Tibial artery (tissue), 4 donors: Measurements from ENCODE around the gene ATAD3A.
"Not testable (repeated sequence)": the region's sequence is repeated elsewhere in the genome, so short reads cannot be mapped to it uniquely, and the experiment has no call there.

Source experiments
- DNase-seq, 2 donors: peaks; one replicate each; pipeline ENCODE4 v3.0.0-alpha.2; 2019
- H3K27ac ChIP-seq, 2 donors: fragments of 200-600 bp; sonication (generic) in 1 of 2; 1 replicate in 1 of 2; 2 replicates in 1 of 2; pipeline ENCODE4 v1.5.1; 2018 to 2019; ENCODE audit warnings: mild to moderate bottlenecking in 1 of 2
- H3K27me3 ChIP-seq, 2 donors: fragments of 200-600 bp; sonication (generic) in 1 of 2; one replicate each; pipeline versions ENCODE4 v1.5.1 to v1.6.0; 2016 to 2019
- H3K36me3 ChIP-seq, 3 donors: fragments of 200-600 bp; sonication (generic) in 2 of 3; one replicate each; pipeline ENCODE4 v1.5.1; 2016 to 2019; ENCODE audit warnings: mild to moderate bottlenecking in 2 of 3
- H3K4me1 ChIP-seq, 4 donors: fragments of 200-600 bp; sonication (generic) in 2 of 4; 1 replicate in 3 of 4; 2 replicates in 1 of 4; pipeline ENCODE4 v1.5.1; 2016 to 2019
- H3K4me3 ChIP-seq, 2 donors: fragments of 200-600 bp; sonication (generic) in 1 of 2; 1 replicate in 1 of 2; 2 replicates in 1 of 2; pipeline ENCODE4 v1.5.1; 2018 to 2019; ENCODE audit warnings: mild to moderate bottlenecking in 2 of 2
- H3K9me3 ChIP-seq, 3 donors: fragments of 200-600 bp; sonication (generic) in 1 of 3; one replicate each; pipeline ENCODE4 v1.5.1; 2016 to 2019
- intact Hi-C: fragments of 100-400 bp; cut with DNase I; formaldehyde crosslinking; loops from one replicate; pipeline ENCODE4 v1.15.0; 2023; ENCODE audit warnings: low total_unique reads
- TF ChIP-seq, protein P1 (sequence below), 2 experiments: fragments of 200-600 bp in 1 of 2; fragments of 450-650 bp in 1 of 2; IDR thresholded peaks; one replicate each; pipeline ENCODE4 v1.5.1; 2017 to 2019; ENCODE audit warnings: antibody characterized with exemption in 2 of 2, mild to moderate bottlenecking in 1 of 2, moderate library complexity in 1 of 2

The ATAD3A gene

DNA sequence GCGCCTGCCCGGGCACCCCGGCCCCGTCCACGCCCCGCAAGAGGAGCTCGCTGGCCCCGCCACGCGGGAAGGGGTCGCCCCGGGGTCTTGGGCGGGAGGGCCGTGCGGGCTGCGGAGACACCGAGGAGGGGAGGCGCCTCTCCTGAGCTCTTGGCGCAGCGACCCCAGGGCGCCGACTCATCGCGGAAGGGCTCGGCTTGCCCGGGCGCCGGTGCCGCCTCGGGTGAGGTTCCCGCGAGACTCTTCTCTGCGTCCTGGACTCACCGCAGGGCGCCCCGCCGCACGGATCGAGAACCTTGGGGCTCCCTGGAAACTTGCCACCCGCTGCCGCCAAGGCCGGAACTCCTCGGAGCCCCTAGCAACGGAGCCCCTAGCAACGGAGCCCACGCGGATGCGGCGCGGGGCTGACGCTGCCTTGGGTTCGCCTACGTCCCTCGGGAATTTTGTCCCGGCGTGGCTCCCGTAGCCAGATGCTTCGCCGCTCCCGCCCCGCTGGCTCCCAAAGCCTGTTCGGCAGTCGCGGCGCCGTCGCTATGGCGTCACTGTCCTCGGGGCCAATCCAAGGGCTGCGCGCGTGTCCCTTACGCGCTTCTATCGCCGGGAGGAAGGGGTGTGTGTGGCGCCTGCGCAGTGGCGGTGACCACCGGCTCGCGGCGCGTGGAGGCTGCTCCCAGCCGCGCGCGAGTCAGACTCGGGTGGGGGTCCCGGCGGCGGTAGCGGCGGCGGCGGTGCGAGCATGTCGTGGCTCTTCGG lies at the start of gene ATAD3A:
ATAD3A (plus strand) TSS at position 630 of the 753 bp plus-strand sequence; CDS start at position 737, 107 bp downstream.
- Histone ChIP-seq H3K36me3 (peaks cover under 1 to 4% (median 2%) of the 10 kb centered on the region in 3 donors), H3K27me3 (no peaks in the 10 kb centered on the region), H3K27ac (peak within 1 kb of the TSS; percentile 90 to 91), H3K4me1 (peaks cover 0 to 15% (median 9%) of the 10 kb centered on the region in 4 donors), H3K4me3 (peak within 1 kb of the TSS; percentile 76 to 78), H3K9me3 (no peaks in the 10 kb centered on the region)
- intact Hi-C loops = no loop called here
- TF ChIP-seq, protein P1, sequence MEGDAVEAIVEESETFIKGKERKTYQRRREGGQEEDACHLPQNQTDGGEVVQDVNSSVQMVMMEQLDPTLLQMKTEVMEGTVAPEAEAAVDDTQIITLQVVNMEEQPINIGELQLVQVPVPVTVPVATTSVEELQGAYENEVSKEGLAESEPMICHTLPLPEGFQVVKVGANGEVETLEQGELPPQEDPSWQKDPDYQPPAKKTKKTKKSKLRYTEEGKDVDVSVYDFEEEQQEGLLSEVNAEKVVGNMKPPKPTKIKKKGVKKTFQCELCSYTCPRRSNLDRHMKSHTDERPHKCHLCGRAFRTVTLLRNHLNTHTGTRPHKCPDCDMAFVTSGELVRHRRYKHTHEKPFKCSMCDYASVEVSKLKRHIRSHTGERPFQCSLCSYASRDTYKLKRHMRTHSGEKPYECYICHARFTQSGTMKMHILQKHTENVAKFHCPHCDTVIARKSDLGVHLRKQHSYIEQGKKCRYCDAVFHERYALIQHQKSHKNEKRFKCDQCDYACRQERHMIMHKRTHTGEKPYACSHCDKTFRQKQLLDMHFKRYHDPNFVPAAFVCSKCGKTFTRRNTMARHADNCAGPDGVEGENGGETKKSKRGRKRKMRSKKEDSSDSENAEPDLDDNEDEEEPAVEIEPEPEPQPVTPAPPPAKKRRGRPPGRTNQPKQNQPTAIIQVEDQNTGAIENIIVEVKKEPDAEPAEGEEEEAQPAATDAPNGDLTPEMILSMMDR (IDR thresholded peaks at IDR 0.05) = no peak
- DNase-seq = peak; percentile 97 to 99

- Histone ChIP-seq H3K27me3 (peaks cover 0 to 31% of the 10 kb centered on the region in 2 donors), H3K9me3 (no peaks in the 10 kb centered on the region), H3K36me3 (no peaks in the 10 kb centered on the region), H3K27ac (no peak overlapping the region), H3K4me1 (no peaks in the 10 kb centered on the region), H3K4me3 (no peak overlapping the region)
- intact Hi-C loops = no loop called here
- DNase-seq = no peak
- TF ChIP-seq, protein P1 (IDR thresholded peaks at IDR 0.05) = no peak
These were observed 49.5 kb upstream of the ATAD3A start for GRCh38 chr1:1462318-1462966.

GRCh38 chr1:1463312-1463711 lies 48.6 kb upstream of the ATAD3A start:
- no peak overlapping the region for H3K27ac ChIP-seq
- intact Hi-C loops = no loop called here

DNA sequence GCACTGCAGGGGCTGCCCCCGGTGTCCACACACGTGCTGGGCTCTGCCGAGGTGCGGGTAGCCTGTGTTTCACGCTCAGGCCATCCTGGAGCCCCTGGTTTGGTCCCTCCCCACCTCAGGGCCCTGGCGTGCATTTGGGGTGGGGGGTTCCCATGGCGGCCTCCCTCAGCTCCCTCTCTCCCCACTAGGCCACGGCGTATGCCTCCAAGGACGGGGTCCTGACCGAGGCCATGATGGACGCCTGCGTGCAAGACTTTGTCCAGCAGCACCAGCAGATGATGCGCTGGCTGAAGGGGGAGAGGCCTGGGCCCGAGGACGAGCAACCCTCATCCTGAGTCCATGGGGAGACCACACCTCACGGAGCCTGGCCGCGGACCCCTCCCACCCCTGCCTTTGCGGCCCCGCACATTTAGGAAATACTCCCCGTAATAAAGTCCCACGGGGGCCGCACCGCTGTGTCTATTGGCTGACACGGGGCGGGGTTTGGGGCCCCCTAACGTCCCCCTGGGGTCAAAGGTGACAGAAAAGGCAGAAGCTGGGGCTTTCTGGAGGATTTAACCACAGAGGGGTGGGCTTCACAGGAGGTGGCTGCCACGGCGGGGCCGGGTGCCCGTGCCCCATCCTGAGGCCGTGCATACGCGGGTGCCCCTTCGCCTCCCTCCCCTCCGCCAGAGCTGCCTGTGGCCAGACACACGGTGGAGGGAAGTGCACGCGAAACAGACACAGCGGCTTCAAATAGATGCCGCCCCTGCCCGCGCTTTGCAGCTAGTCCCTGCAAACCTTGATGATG lies 43.6 kb upstream of the ATAD3A start:
- not testable (repeated sequence) for DNase-seq, H3K27me3 ChIP-seq

More at GRCh38 chr1:1463312-1463711, 48.6 kb upstream of the ATAD3A start:
- Histone ChIP-seq H3K4me3 (no peak overlapping the region), H3K27me3 (peaks cover 0 to 31% of the 10 kb centered on the region in 2 donors), H3K4me1 (no peaks in the 10 kb centered on the region), H3K36me3 (no peaks in the 10 kb centered on the region), H3K9me3 (no peaks in the 10 kb centered on the region)
- TF ChIP-seq, protein P1 (IDR thresholded peaks at IDR 0.05) = no peak
- no peak for DNase-seq

GRCh38 chr1:1470626-1471388 lies 41.2 kb upstream of the ATAD3A start:
- H3K4me1 ChIP-seq = peaks cover 0 to 30% (median 23%) of the 10 kb centered on the region in 4 donors
- H3K27me3 ChIP-seq = no peaks in the 10 kb centered on the region
- peak overlapping the region; percentile 83 to 84 for H3K27ac ChIP-seq
- H3K36me3 ChIP-seq = no peaks in the 10 kb centered on the region
- TF ChIP-seq, protein P1 (IDR thresholded peaks at IDR 0.05) = no peak
- intact Hi-C loops = no loop called here
- no peaks in the 10 kb centered on the region for H3K9me3 ChIP-seq
- no peak for DNase-seq
- H3K4me3 ChIP-seq = peak overlapping the region; percentile 75 to 79

More for the DNA sequence above, 43.6 kb upstream of the ATAD3A start:
- intact Hi-C loops, H3K9me3 ChIP-seq, H3K27ac ChIP-seq, H3K36me3 ChIP-seq, H3K4me3 ChIP-seq: not testable (repeated sequence)
- peaks cover 0 to 18% (median 16%) of the 10 kb centered on the region in 4 donors for H3K4me1 ChIP-seq
